Left ventricle myocardium inferior (tissue), 1 donor: ENCODE measurements around the gene KRT6B. TPM values are rescaled to one million over a fixed set of nuclear protein-coding genes. Genes with fewer than 3 reads are reported as not detected.

Experiments
- DNase-seq: peaks from one replicate; pipeline ENCODE4 v3.0.0-alpha.2; 2020
- H3K27ac ChIP-seq: fragments of 200-600 bp; replicated peaks from 2 replicates; pipeline ENCODE4 v1.8.0; 2021
- H3K27me3 ChIP-seq: fragments of 200-600 bp; 2 replicates; pipeline ENCODE4 v1.8.0; 2021; ENCODE audit warnings: low read depth
- H3K36me3 ChIP-seq: fragments of 200-600 bp; 2 replicates; pipeline ENCODE4 v1.8.0; 2021
- H3K4me1 ChIP-seq: fragments of 200-600 bp; 2 replicates; pipeline ENCODE4 v1.8.0; 2021
- H3K4me3 ChIP-seq: fragments of 200-600 bp; 2 replicates; pipeline ENCODE4 v1.8.0; 2021; ENCODE audit warnings: mild to moderate bottlenecking, moderate library complexity
- H3K9me3 ChIP-seq: fragments of 200-600 bp; replicated peaks from 2 replicates; pipeline ENCODE4 v1.8.0; 2021
- CTCF ChIP-seq: fragments of 200-600 bp; IDR thresholded peaks from 2 replicates; pipeline ENCODE4 v1.8.0; 2021; ENCODE audit warnings: antibody characterized with exemption, mild to moderate bottlenecking, borderline replicate concordance
- intact Hi-C: fragments of 100-400 bp; cut with micrococcal nuclease; formaldehyde crosslinking; loops from one replicate; pipeline ENCODE4 v1.11.0; 2022
- total RNA-seq: library from RNA; stranded (reverse); fragmentation: NEBNext Ultra II Directional; extraction: Animal tissue kit (Norgen Biotek cat#: 25700); gene quantifications from one replicate; pipeline ENCODE4 v1.2.1, GENCODE V29; 2021
- donor health status: DM: no; HTN: yes; CAD: no; lungs with severe emphysema.

KRT6B gene
- total RNA-seq, 1 donor from 2014 or later: not detected

- H3K4me3 ChIP-seq: no peak overlapping the region
- no peak for TF ChIP-seq CTCF
- no peaks in the 10 kb centered on the region for H3K36me3 ChIP-seq
- intact Hi-C loops: no loop called here
- H3K27ac ChIP-seq: no peak overlapping the region
- peaks cover 72% of the 10 kb centered on the region for H3K27me3 ChIP-seq
- no peaks in the 10 kb centered on the region for H3K4me1 ChIP-seq
- DNase-seq: no peak
- no peaks in the 10 kb centered on the region for H3K9me3 ChIP-seq
These were observed 52.2 kb downstream of the KRT6B start for GRCh38 chr12:52399756-52400155.

- H3K9me3 ChIP-seq: no peaks in the 10 kb centered on the region
- no peak for TF ChIP-seq CTCF
- peaks cover 71% of the 10 kb centered on the region for H3K27me3 ChIP-seq
- no peak for DNase-seq
- no peaks in the 10 kb centered on the region for H3K36me3 ChIP-seq
- no peak overlapping the region for H3K4me3 ChIP-seq
- intact Hi-C loops: no loop called here
- H3K4me1 ChIP-seq: no peaks in the 10 kb centered on the region
- H3K27ac ChIP-seq: no peak overlapping the region
These were observed 53.8 kb downstream of the KRT6B start for GRCh38 chr12:52398176-52398575.

DNA sequence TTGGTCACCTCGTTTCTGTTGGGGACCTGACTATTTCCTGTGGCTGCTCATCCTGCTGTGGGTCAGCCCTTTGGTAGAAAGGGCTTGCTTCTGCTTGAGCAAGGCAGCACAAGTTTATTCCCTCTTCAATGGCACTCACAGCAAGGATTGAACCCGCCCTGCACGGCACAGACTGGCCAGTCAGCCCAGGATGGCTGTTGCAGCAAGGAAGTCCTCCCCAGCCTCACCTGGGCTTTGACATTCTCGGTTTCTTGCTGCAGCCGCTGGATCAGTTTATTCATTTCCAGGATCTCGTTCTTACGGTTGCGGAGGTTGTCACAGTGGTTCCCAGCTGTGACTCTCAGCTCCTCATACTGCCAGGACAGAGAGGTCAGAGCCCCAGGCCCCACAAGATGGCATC, 55.3 kb downstream of the KRT6B start:
- no peak overlapping the region for H3K27ac ChIP-seq
- TF ChIP-seq CTCF: no peak
- no peaks in the 10 kb centered on the region for H3K36me3 ChIP-seq
- no peak overlapping the region for H3K4me3 ChIP-seq
- intact Hi-C loops: no loop called here
- peaks cover 6% of the 10 kb centered on the region for H3K4me1 ChIP-seq
- H3K9me3 ChIP-seq: no peaks in the 10 kb centered on the region
- H3K27me3 ChIP-seq: peaks cover 66% of the 10 kb centered on the region
- DNase-seq: no peak

Other genes with a start within 250 kb of the KRT6B start
- not detected for gene KRT7, start 218.9 kb downstream of the KRT6B start, total RNA-seq
- gene KRT86, start 177.5 kb downstream of the KRT6B start, total RNA-seq: not detected
- not detected for gene KRT81, start 160.6 kb downstream of the KRT6B start, total RNA-seq
- not detected for gene KRT83, start 130.7 kb downstream of the KRT6B start, total RNA-seq
- not detected for gene KRT85, start 84.7 kb downstream of the KRT6B start, total RNA-seq
- gene KRT84, start 66.5 kb downstream of the KRT6B start, total RNA-seq: not detected
- gene KRT82, start 45.8 kb downstream of the KRT6B start, total RNA-seq: not detected
- not detected for gene KRT75, start 17.8 kb downstream of the KRT6B start, total RNA-seq
- gene KRT6C, start 21.7 kb upstream of the KRT6B start, total RNA-seq: not detected
- gene KRT6A, start 41.1 kb upstream of the KRT6B start, total RNA-seq: not detected
- not detected for gene KRT5, start 68.2 kb upstream of the KRT6B start, total RNA-seq
- not detected for gene KRT71, start 101.0 kb upstream of the KRT6B start, total RNA-seq
- 0.14 TPM for gene KRT74, start 121.7 kb upstream of the KRT6B start, total RNA-seq
- not detected for gene KRT72, start 149.3 kb upstream of the KRT6B start, total RNA-seq
- gene KRT73, start 166.4 kb upstream of the KRT6B start, total RNA-seq: not detected
- not detected for gene KRT2, start 200.1 kb upstream of the KRT6B start, total RNA-seq
- gene KRT1, start 228.3 kb upstream of the KRT6B start, total RNA-seq: not detected